H9 (cell line): ENCODE results near the gene ZNF784. TPM values are rescaled to one million over a fixed set of nuclear protein-coding genes. Genes with fewer than 3 reads are reported as not detected.

Experiments
- DNase-seq: peaks from one replicate; pipeline ENCODE4 v3.0.0-alpha.2; 2017
- H2AFZ ChIP-seq: one replicate; pipeline ENCODE4 v1.6.1; 2013; ENCODE audit warnings: mild to moderate bottlenecking, low read length, control low read depth, moderate library complexity
- H2AK5ac ChIP-seq: 2 replicates; pipeline ENCODE4 v1.6.1; 2013; ENCODE audit warnings: low read length, control low read depth, mixed read lengths; ENCODE audit not compliant: insufficient read length
- H2BK120ac ChIP-seq: one replicate; pipeline ENCODE4 v1.6.1; 2013; ENCODE audit warnings: low read depth, mild to moderate bottlenecking, low read length, control low read depth, inconsistent platforms; ENCODE audit not compliant: poor library complexity, severe bottlenecking
- H2BK12ac ChIP-seq: 2 replicates; pipeline ENCODE4 v1.6.1; 2013; ENCODE audit warnings: low read length, control low read depth, mixed read lengths, low read depth; ENCODE audit not compliant: insufficient read length
- H2BK15ac ChIP-seq: 2 replicates; pipeline ENCODE4 v1.6.1; 2013; ENCODE audit warnings: low read depth, low read length, control low read depth
- H2BK20ac ChIP-seq: one replicate; pipeline ENCODE4 v1.6.1; 2013; ENCODE audit warnings: low read depth, mild to moderate bottlenecking, low read length, control low read depth, inconsistent platforms; ENCODE audit not compliant: poor library complexity, severe bottlenecking
- H2BK5ac ChIP-seq: 2 replicates; pipeline ENCODE4 v1.6.1; 2013; ENCODE audit warnings: low read length, control low read depth, mixed read lengths; ENCODE audit not compliant: insufficient read length
- H3K14ac ChIP-seq: 2 replicates; pipeline ENCODE4 v1.6.1; 2013; ENCODE audit warnings: low read length, control low read depth; ENCODE audit not compliant: insufficient read depth
- H3K18ac ChIP-seq: 2 replicates; pipeline ENCODE4 v1.6.1; 2013; ENCODE audit warnings: low read depth, mild to moderate bottlenecking, mixed read lengths, low read length, control low read depth; ENCODE audit not compliant: insufficient read length
- H3K23ac ChIP-seq: 2 replicates; pipeline ENCODE4 v1.6.1; 2013; ENCODE audit warnings: low read length, control low read depth, mixed read lengths, low read depth; ENCODE audit not compliant: insufficient read length
- H3K23me2 ChIP-seq: 2 replicates; pipeline ENCODE4 v1.6.1; 2013; ENCODE audit warnings: low read depth, mild to moderate bottlenecking, mixed read lengths, low read length, control low read depth; ENCODE audit not compliant: insufficient read length, poor library complexity, severe bottlenecking
- H3K27ac ChIP-seq: 2 replicates; pipeline ENCODE4 v1.5.1; 2013; ENCODE audit warnings: low read length, control low read depth, mixed read lengths, low read depth; ENCODE audit not compliant: insufficient read length
- H3K27me3 ChIP-seq: 2 replicates; pipeline ENCODE4 v1.6.1; 2013; ENCODE audit warnings: low read length, control low read depth, inconsistent platforms; ENCODE audit not compliant: insufficient read depth
- H3K4ac ChIP-seq: 2 replicates; pipeline ENCODE4 v1.6.1; 2013; ENCODE audit warnings: low read depth, mild to moderate bottlenecking, control low read depth, inconsistent platforms, low read length, moderate library complexity
- H3K4me1 ChIP-seq: 2 replicates; pipeline ENCODE4 v1.6.1; 2013; ENCODE audit warnings: low read length, control low read depth, inconsistent platforms; ENCODE audit not compliant: insufficient read depth
- H3K4me2 ChIP-seq: 2 replicates; pipeline ENCODE4 v1.6.1; 2013; ENCODE audit warnings: low read length, control low read depth, mixed read lengths; ENCODE audit not compliant: insufficient read length, insufficient read depth
- H3K56ac ChIP-seq: 2 replicates; pipeline ENCODE4 v1.6.1; 2013; ENCODE audit warnings: low read depth, mild to moderate bottlenecking, mixed read lengths, low read length, control low read depth; ENCODE audit not compliant: insufficient read length
- H3K79me1 ChIP-seq: 2 replicates; pipeline ENCODE4 v1.6.1; 2013; ENCODE audit warnings: low read depth, mild to moderate bottlenecking, moderate library complexity, low read length, control low read depth, inconsistent platforms; ENCODE audit not compliant: insufficient read depth, poor library complexity, severe bottlenecking
- H3K79me2 ChIP-seq: 2 replicates; pipeline ENCODE4 v1.6.1; 2013; ENCODE audit warnings: low read length, control low read depth, inconsistent platforms; ENCODE audit not compliant: insufficient read depth
- H3K9ac ChIP-seq: 2 replicates; pipeline ENCODE4 v1.6.1; 2013; ENCODE audit warnings: low read length, control low read depth, mixed read lengths; ENCODE audit not compliant: insufficient read length; ENCODE audit errors: extremely low read depth
- H3K9me3 ChIP-seq: one replicate; pipeline ENCODE4 v1.6.1; 2013; ENCODE audit warnings: low read depth, low read length, inconsistent platforms; ENCODE audit not compliant: control insufficient read depth
- H3T11ph ChIP-seq: one replicate; pipeline ENCODE4 v1.6.1; 2013; ENCODE audit warnings: mild to moderate bottlenecking, low read length, control low read depth, inconsistent platforms
- H4K20me1 ChIP-seq: one replicate; pipeline ENCODE4 v1.6.1; 2013; ENCODE audit not compliant: control insufficient read depth, insufficient read length, insufficient read depth
- H4K5ac ChIP-seq: 2 replicates; pipeline ENCODE4 v1.6.1; 2013; ENCODE audit warnings: low read depth, mild to moderate bottlenecking, mixed read lengths, low read length, control low read depth; ENCODE audit not compliant: insufficient read length
- H4K8ac ChIP-seq: replicated peaks from 2 replicates; pipeline ENCODE4 v1.6.1; 2013; ENCODE audit warnings: low read length, control low read depth, mixed read lengths, low read depth; ENCODE audit not compliant: insufficient read length
- H4K91ac ChIP-seq: 2 replicates; pipeline ENCODE4 v1.6.1; 2013; ENCODE audit warnings: low read depth, mild to moderate bottlenecking, moderate library complexity, mixed read lengths, low read length, control low read depth; ENCODE audit not compliant: insufficient read length
- H3K27ac Mint-ChIP-seq, 3 experiments: 2 replicates in 2 of 3; 3 replicates in 1 of 3; pipeline ENCODE4 v1.8.0; 2020 to 2021; ENCODE audit warnings: mixed read lengths in 3 of 3, mild to moderate bottlenecking in 1 of 3, moderate library complexity in 1 of 3
- H3K27me3 Mint-ChIP-seq: 2 replicates; pipeline ENCODE4 v1.8.0; 2021; ENCODE audit warnings: low read depth, mild to moderate bottlenecking, moderate library complexity, mixed read lengths
- H3K36me3 Mint-ChIP-seq, 3 experiments: 2 replicates in 2 of 3; 3 replicates in 1 of 3; pipeline ENCODE4 v1.8.0; 2020 to 2021; ENCODE audit warnings: low read depth in 3 of 3, mixed read lengths in 3 of 3; ENCODE audit not compliant: insufficient read depth in 1 of 3
- H3K4me1 Mint-ChIP-seq, 2 experiments: 2 replicates each; pipeline ENCODE4 v1.8.0; 2020; ENCODE audit warnings: mixed read lengths in 2 of 2
- H3K4me3 Mint-ChIP-seq, 2 experiments: 2 replicates in 1 of 2; 3 replicates in 1 of 2; pipeline ENCODE4 v1.8.0; 2020 to 2021; ENCODE audit warnings: mild to moderate bottlenecking in 2 of 2, mixed read lengths in 2 of 2, moderate library complexity in 1 of 2
- H3K9me3 Mint-ChIP-seq, 2 experiments: 2 replicates in 1 of 2; 3 replicates in 1 of 2; pipeline ENCODE4 v1.8.0; 2020; ENCODE audit warnings: mild to moderate bottlenecking in 2 of 2, mixed read lengths in 2 of 2, moderate library complexity in 1 of 2
- CTCF ChIP-seq: fragments of 200-600 bp; sonication (generic); conservative IDR thresholded peaks from 3 replicates; pipeline ENCODE4 v1.8.0; 2021; ENCODE audit warnings: antibody characterized with exemption, mild to moderate bottlenecking
- WGBS: extraction: QIAGEN DNeasy Blood & Tissue Kit; methylation state at CpG from one replicate; pipeline ENCODE4 v1.1.7; 2013; ENCODE audit warnings: missing lambda C conversion rate, low lambda C conversion rate, mixed read lengths; ENCODE audit not compliant: insufficient read length; ENCODE audit errors: extremely low coverage; 5-methylcytosine and 5-hydroxymethylcytosine counted together
- total RNA-seq: library from RNA; stranded (reverse); gene quantifications from 2 replicates; pipeline ENCODE4 v1.2.1, GENCODE V29; 2021

Gene ZNF784
- total RNA-seq, 1 experiment from 2014 or later = 10.7 TPM

- H4K20me1 ChIP-seq = no peaks in the 10 kb centered on the region
These were observed 46.1 kb upstream of the ZNF784 start for GRCh38 chr19:55670280-55671053.

More at GRCh38 chr19:55670280-55671053, 46.1 kb upstream of the ZNF784 start:
- Mint-ChIP-seq H3K36me3 (peaks cover 53 to 79% (median 71%) of the 10 kb centered on the region in 3 experiments), H3K4me1 (peaks cover 27 to 36% of the 10 kb centered on the region in 2 experiments), H3K9me3 (no peaks in the 10 kb centered on the region; a peak in 1 of 5 replicates), H3K27me3 (no peaks in the 10 kb centered on the region), H3K4me3 (peak overlapping the region in 1 of 2 experiments; percentile 38; a peak in 2 of 5 replicates), H3K27ac (peak overlapping the region; percentile 48 to 87 (median 77); a peak in 5 of 7 replicates)
- no peaks in the 10 kb centered on the region for H3K4me1 ChIP-seq
- no peak overlapping the region for H2AK5ac ChIP-seq
- WGBS = no CpG with 5 or more reads among the region's 23 CpGs
- H3K79me1 ChIP-seq = no peaks in the 10 kb centered on the region
- H3K79me2 ChIP-seq = peaks cover 5% of the 10 kb centered on the region; the same call in 1 of the 2 replicates
- H3T11ph ChIP-seq = no peak overlapping the region
- no peak overlapping the region for H3K56ac ChIP-seq
- no peak for TF ChIP-seq CTCF
- no peak overlapping the region for H2BK5ac ChIP-seq
- no peak overlapping the region for H3K18ac ChIP-seq
- H4K5ac ChIP-seq = no peak overlapping the region
- H4K8ac ChIP-seq = no peak overlapping the region
- no peak overlapping the region for H3K23ac ChIP-seq
- H3K23me2 ChIP-seq = peaks cover under 1% of the 10 kb centered on the region
- no peak overlapping the region for H2BK12ac ChIP-seq
- H2BK15ac ChIP-seq = no peak overlapping the region
- H2BK120ac ChIP-seq = no peak overlapping the region
- no peak overlapping the region for H3K27ac ChIP-seq
- H2AFZ ChIP-seq = no peak overlapping the region
- no peak overlapping the region for H4K91ac ChIP-seq
- H3K4ac ChIP-seq = no peak overlapping the region
- no peak overlapping the region for H3K14ac ChIP-seq
- H3K4me2 ChIP-seq = no peak overlapping the region
- no peaks in the 10 kb centered on the region for H3K27me3 ChIP-seq
- no peak overlapping the region for H2BK20ac ChIP-seq
- H3K9me3 ChIP-seq = no peaks in the 10 kb centered on the region
- H3K9ac ChIP-seq = no peak overlapping the region
- DNase-seq = peak; percentile 72
